MCF 10A (cell line): ENCODE measurements around the gene MAST2. TPM values are rescaled to one million over a fixed set of nuclear protein-coding genes. Genes with fewer than 3 reads are reported as not detected.

Experiments
- BruUV-seq: library from RNA; stranded (reverse); fragments of 400-500 nt; replicated peaks from 2 replicates; lab custom pipeline; 2021; lab: Mats Ljungman, UMichigan
- CTCF ChIA-PET: fragments of 300-600 bp; sonication (Branson Sonifier 250); formaldehyde crosslinking; extraction: SDS; loops from one replicate; lab custom pipeline; 2021; ENCODE audit warnings: antibody characterized with exemption, inconsistent platforms; lab: Yijun Ruan, JAX
- POLR2A ChIA-PET: fragments of 300-600, 350-650 bp; sonication (Branson Sonifier 250); formaldehyde crosslinking; extraction: SDS; loops from one replicate; lab custom pipeline; 2020; ENCODE audit warnings: antibody characterized with exemption, inconsistent platforms; lab: Yijun Ruan, JAX
- DNase-seq: peaks from one replicate; pipeline ENCODE4 v3.0.0-alpha.2; 2018; ENCODE audit not compliant: unreplicated experiment
- H3K27ac Mint-ChIP-seq: one replicate; pipeline ENCODE4 v1.8.0; 2022; ENCODE audit warnings: mild to moderate bottlenecking, low read depth, mixed read lengths; ENCODE audit not compliant: unreplicated experiment
- H3K27me3 Mint-ChIP-seq: one replicate; pipeline ENCODE4 v1.8.0; 2022; ENCODE audit warnings: mixed read lengths; ENCODE audit not compliant: insufficient read depth, unreplicated experiment
- H3K36me3 Mint-ChIP-seq: one replicate; pipeline ENCODE4 v1.8.0; 2022; ENCODE audit warnings: mild to moderate bottlenecking, moderate library complexity, mixed read lengths; ENCODE audit not compliant: insufficient read depth, unreplicated experiment
- H3K4me1 Mint-ChIP-seq: one replicate; pipeline ENCODE4 v1.8.0; 2022; ENCODE audit warnings: mixed read lengths; ENCODE audit not compliant: insufficient read depth, unreplicated experiment
- H3K4me3 Mint-ChIP-seq: one replicate; pipeline ENCODE4 v1.8.0; 2022; ENCODE audit warnings: mild to moderate bottlenecking, moderate library complexity, mixed read lengths; ENCODE audit not compliant: unreplicated experiment
- H3K9me3 Mint-ChIP-seq: one replicate; pipeline ENCODE4 v1.8.0; 2022; ENCODE audit warnings: mixed read lengths; ENCODE audit not compliant: unreplicated experiment
- CTCF ChIP-seq: fragments of 200-600 bp; IDR thresholded peaks from one replicate; pipeline ENCODE4 v1.8.0; 2022; ENCODE audit warnings: antibody characterized with exemption, mild to moderate bottlenecking; ENCODE audit not compliant: unreplicated experiment
- intact Hi-C: fragments of 100-400 bp; cut with micrococcal nuclease; formaldehyde crosslinking; loops from 2 replicates; pipeline ENCODE4 v1.14.1; 2022
- total RNA-seq: library from RNA; stranded (reverse); gene quantifications from 2 replicates; pipeline ENCODE4 v1.2.3, GENCODE V29; 2022

The MAST2 gene
- total RNA-seq, 1 experiment from 2014 or later: 33.3 TPM

- intact Hi-C loops: no loop called here
- no peak overlapping the region for H3K27ac Mint-ChIP-seq
- POLR2A ChIA-PET: interaction anchor here (1.1 to 5.9 kb wide), 4 partner anchors 30 to 93 kb away, joined by 3 to 51 read pairs (median 4); partner anchors contain the start of gene PIK3R3
Observed at GRCh38 chr1:46041551-46041950, 238.1 kb downstream of the MAST2 start.

DNA sequence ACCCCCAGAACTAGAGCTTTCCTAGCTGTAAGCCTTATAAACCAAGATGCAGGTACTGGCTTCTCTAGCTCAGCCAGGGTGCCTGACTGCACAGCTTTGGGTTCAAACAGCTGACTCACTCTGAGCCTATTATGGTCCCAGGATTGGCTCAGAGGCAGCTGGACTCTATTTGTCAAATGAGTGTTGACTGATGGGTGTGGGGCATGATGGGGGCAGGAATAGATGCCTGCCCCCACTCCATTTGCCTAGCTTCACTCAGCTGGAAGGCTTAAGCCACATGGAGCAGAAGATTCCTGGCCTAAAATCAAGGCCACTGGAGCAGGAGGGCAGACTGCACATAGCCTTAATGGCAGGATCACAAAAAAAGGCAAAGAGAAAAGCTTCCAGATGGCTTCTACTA, 238.6 kb downstream of the MAST2 start:
- Mint-ChIP-seq H3K4me3 (no peak overlapping the region), H3K9me3 (no peaks in the 10 kb centered on the region), H3K4me1 (no peaks in the 10 kb centered on the region), H3K27me3 (no peaks in the 10 kb centered on the region), H3K36me3 (peaks cover 10% of the 10 kb centered on the region), H3K27ac (no peak overlapping the region)
- POLR2A ChIA-PET: interaction anchor here (1.1 to 5.9 kb wide), 3 partner anchors 36 to 93 kb away, joined by 3 to 51 read pairs (median 6); partner anchors contain the start of gene PIK3R3
- no TSS peak for BruUV-seq
- intact Hi-C loops: no loop called here
- TF ChIP-seq CTCF: no peak
- no peak for DNase-seq
- CTCF ChIA-PET: interaction anchor here (0.7 to 10.0 kb wide), 5 partner anchors 28 to 182 kb away, joined by 3 to 202 read pairs (median 3); partner anchors contain the start of genes P3R3URF and TSPAN1

More at GRCh38 chr1:46041551-46041950, 238.1 kb downstream of the MAST2 start:
- BruUV-seq: no TSS peak
- TF ChIP-seq CTCF: no peak
- H3K4me3 Mint-ChIP-seq: no peak overlapping the region
- H3K27me3 Mint-ChIP-seq: no peaks in the 10 kb centered on the region
- DNase-seq: no peak
- H3K9me3 Mint-ChIP-seq: no peaks in the 10 kb centered on the region
- H3K4me1 Mint-ChIP-seq: no peaks in the 10 kb centered on the region
- H3K36me3 Mint-ChIP-seq: peaks cover 10% of the 10 kb centered on the region
- CTCF ChIA-PET: interaction anchor here (0.6 to 10.0 kb wide), 7 partner anchors 29 to 1132 kb away, joined by 3 to 202 read pairs (median 3); partner anchors contain the start of genes P3R3URF and TSPAN1

DNA sequence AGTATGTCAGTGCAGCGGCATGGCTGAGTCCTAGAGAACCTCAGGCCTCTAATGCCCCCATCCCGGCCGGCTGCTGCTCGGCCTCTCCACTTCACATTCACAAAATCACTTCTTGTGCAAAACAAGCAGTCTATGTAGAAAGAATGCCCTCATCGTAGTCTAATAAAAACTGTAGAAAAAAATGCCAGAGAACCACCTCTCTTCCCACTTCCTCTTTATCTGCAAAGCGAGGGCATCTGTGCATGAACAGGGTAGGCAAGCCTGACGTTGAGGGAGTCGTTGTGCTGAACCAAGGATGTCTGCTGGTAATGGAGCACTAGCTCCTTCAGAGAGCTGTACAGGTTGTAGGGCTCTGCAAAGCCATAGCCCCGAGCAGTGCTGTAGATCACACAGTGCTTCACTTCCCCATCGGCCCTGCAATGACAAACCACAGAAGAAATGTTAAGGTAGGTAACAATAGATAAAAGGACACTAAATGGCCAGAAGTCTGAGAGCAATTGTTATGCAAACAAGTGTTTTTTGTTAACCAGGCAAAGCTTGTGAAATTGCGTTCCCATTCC, 240.1 kb downstream of the MAST2 start:
- no peaks in the 10 kb centered on the region for H3K27me3 Mint-ChIP-seq
- H3K4me3 Mint-ChIP-seq: no peak overlapping the region
- intact Hi-C loops: no loop called here
- H3K36me3 Mint-ChIP-seq: peaks cover 15% of the 10 kb centered on the region
- no TSS peak for BruUV-seq
- CTCF ChIA-PET: interaction anchor here (0.7 to 0.8 kb wide), 2 partner anchors 55 to 65 kb away, joined by 3 read pairs; no protein-coding TSS in a partner anchor
- H3K4me1 Mint-ChIP-seq: no peaks in the 10 kb centered on the region
- no peak for TF ChIP-seq CTCF
- H3K9me3 Mint-ChIP-seq: no peaks in the 10 kb centered on the region
- no peak for DNase-seq
- POLR2A ChIA-PET: interaction anchor here (5.9 kb wide), 1 partner anchor 87 kb away, joined by 51 read pairs; the partner anchor contains the start of gene PIK3R3
- H3K27ac Mint-ChIP-seq: no peak overlapping the region

GRCh38 chr1:46044116-46044515, 240.7 kb downstream of the MAST2 start:
- Mint-ChIP-seq H3K36me3 (peaks cover 15% of the 10 kb centered on the region), H3K4me1 (no peaks in the 10 kb centered on the region), H3K27me3 (no peaks in the 10 kb centered on the region), H3K4me3 (no peak overlapping the region), H3K9me3 (no peaks in the 10 kb centered on the region), H3K27ac (no peak overlapping the region)
- no peak for DNase-seq
- BruUV-seq: no TSS peak
- POLR2A ChIA-PET: no interaction called here
- intact Hi-C loops: no loop called here
- CTCF ChIA-PET: interaction anchor here (0.7 to 0.8 kb wide), 2 partner anchors 55 to 65 kb away, joined by 3 read pairs; no protein-coding TSS in a partner anchor
- no peak for TF ChIP-seq CTCF
